ENCODE measurements around the gene AXIN1.
"Not testable (repeated sequence)": the region's sequence is repeated elsewhere in the genome, so short reads cannot be mapped to it uniquely, and the experiment has no call there.

The AXIN1 gene

DNA sequence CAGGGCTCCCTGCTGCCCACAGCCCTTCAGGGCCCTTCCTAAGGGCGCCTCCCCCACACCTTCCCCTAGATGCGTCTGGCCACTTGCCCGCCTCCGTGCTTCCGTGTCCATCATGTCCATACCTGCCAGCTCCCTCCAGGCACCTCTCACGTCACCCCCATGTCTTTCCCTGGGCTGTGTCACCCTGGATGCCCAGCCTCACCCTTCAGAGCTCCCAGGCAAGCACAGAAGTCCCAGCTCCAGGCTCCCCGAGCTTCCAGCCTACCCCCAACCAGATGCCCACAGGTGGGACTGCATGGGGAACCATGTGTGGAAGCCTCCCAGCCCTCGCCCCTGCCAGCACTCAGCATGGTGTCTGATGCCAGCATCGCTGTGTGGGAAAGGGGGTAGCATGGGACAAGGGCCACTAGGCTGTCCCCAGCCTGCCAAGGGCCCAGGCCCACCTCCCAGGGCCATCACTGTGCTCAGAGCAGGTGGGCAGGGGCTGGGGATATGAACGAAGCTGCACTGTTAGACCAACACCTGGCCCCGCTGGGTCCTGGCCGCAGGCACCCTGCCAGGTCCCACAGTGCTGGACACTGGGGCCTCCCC lies 1.9 kb upstream of the AXIN1 start:
- no peak for DNase-seq (ENCODE audit: low spot score)

DNA sequence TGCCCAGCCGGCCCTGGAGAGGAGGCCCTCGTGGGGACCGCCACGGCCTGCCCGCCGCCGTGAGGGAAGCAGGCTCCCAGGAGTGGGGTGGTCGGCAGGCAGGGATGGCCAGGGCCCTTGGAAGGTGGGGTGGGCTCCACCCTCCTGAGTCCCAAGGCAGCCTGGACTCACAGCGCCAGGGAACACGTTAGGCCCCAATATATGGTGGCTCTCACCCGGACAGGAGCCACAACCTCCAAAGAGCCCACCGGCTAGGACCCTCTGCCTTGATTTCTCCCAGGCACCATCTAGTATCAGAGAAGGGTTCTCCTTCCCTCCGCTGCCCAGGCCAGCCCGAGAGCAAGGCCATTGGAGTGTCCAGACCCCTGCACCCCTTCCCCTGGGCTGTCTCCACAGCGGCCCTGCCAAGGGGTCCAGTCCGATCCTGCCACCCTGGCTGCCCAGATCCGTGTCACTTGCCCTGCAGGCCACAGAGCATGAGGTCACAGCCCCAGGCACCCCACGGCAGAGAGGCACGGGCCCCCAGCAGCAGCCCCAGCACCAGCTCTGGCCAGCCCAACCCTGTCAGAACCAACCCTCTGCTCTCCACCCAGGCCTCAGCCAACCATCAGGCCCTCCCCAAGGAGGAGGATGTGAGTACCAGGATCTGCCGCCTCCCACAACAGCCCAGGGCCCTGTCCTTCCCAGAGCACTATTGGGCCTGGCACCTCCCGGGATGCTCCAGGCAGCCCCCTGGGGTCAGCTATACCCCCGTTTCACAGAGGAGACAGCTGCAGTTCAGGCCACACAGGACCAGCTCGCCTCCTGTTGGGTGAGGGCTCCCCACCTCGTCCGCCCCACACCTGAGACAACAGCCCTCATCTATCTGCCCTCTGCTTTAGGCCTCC lies 1.1 kb upstream of the AXIN1 start:
- DNase-seq (ENCODE audit: low spot score): no peak

GRCh38 chr16:351804-352520 lies 561 bp downstream of the AXIN1 start:
- peak; percentile 14 for DNase-seq (ENCODE audit: low spot score)

- DNase-seq (ENCODE audit: low spot score): no peak
Measured at GRCh38 chr16:350203-350602, 2.3 kb downstream of the AXIN1 start.

GRCh38 chr16:349211-349610 lies 3.3 kb downstream of the AXIN1 start:
- DNase-seq (ENCODE audit: low spot score): peak; percentile 88

- not testable (repeated sequence) for DNase-seq (ENCODE audit: low spot score)
Measured at GRCh38 chr16:348495-348894, 4.0 kb downstream of the AXIN1 start.

GRCh38 chr16:347203-347602 lies 5.3 kb downstream of the AXIN1 start:
- no peak for DNase-seq (ENCODE audit: low spot score)

- peak; percentile 60 for DNase-seq (ENCODE audit: low spot score)
Measured at GRCh38 chr16:346587-346986, 5.9 kb downstream of the AXIN1 start.

DNA sequence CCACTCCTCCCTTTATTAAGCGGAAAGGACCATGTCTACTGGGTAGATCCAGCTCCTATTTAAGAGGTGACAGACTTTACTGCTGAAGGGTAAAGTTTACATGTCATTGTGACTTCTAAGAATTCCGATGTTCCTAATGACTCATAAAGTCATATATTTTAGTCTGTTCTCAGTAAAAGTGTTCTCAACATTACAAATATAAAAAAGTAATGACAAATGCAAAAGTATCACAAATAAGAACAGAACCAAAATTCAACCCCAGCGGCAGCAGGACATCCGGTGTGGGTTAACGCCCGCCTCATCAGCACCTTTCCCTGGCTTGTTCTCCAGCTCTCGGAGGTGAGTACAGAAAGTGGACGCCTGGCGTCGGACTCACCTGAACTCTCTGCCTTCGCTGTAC lies 6.8 kb downstream of the AXIN1 start:
- no peak for DNase-seq (ENCODE audit: low spot score)

- no peak for DNase-seq (ENCODE audit: low spot score)
Measured at GRCh38 chr16:342455-343213, 9.9 kb downstream of the AXIN1 start.

DNA sequence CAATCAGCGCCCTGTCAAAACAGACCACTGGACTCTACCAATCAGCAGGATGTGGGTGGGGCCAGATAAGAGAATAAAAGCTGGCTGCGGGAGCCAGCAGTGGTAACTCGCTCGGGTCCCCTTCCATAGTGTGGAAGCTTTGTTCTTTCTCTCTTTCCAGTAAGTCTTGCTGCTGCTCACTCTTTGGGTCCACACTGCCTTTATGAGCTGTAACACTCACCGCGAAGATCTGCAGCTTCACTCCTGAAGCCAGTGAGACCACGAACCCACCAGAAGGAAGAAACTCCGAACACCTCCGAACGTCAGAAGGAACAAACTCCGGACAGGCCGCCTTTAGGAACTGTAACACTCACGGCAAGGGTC lies 10.6 kb downstream of the AXIN1 start:
- not testable (repeated sequence) for DNase-seq (ENCODE audit: low spot score)

DNA sequence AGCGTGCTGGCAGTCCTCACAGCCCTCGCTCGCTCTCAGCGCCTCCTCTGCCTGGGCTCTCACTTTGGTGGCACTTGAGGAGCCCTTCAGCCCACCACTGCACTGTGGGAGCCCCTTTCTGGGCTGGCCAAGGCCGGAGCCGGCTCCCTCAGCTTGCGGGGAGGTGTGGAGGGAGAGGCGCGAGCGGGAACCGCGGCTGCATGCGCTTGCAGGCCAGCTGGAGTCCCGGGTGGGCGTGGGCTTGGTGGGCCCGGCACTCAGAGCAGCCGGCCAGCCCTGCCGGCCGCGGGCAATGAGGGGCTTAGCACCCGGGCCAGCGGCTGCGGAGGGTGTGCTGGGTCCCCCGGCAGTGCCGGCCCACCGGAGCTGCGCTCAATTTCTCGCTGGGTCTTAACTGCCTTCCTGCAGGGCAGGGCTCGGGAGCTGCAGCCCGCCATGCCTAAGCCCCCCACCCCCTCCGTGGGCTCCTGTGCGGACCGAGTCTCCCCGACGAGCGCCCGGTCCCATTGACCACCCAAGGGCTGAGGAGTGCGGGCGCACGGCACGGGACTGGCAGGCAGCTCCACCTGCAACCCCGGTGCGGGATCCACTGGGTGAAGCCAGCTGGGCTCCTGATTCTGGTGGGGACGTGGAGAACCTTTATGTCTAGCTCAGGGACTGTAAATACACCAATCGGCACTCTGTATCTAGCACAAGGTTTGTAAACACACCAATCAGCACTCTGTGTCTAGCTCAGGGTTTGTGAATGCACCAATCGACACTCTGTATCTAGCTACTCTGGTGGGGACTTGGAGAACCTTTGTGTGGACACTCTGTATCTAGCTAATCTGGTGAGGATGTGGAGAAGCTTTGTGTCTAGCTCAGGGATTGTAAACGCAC lies 11.2 kb downstream of the AXIN1 start:
- DNase-seq (ENCODE audit: low spot score): not testable (repeated sequence)

- DNase-seq (ENCODE audit: low spot score): no peak
Measured at GRCh38 chr16:340370-341091, 12.0 kb downstream of the AXIN1 start.

- DNase-seq (ENCODE audit: low spot score): no peak
Measured at GRCh38 chr16:339680-340079, 12.8 kb downstream of the AXIN1 start.

- no peak for DNase-seq (ENCODE audit: low spot score)
Measured at GRCh38 chr16:337975-338575, 14.4 kb downstream of the AXIN1 start.

GRCh38 chr16:337437-337836 lies 15.1 kb downstream of the AXIN1 start:
- no peak for DNase-seq (ENCODE audit: low spot score)

GRCh38 chr16:336269-336668 lies 16.3 kb downstream of the AXIN1 start:
- no peak for DNase-seq (ENCODE audit: low spot score)

- DNase-seq (ENCODE audit: low spot score): not testable (repeated sequence)
Measured at GRCh38 chr16:334861-335632, 17.5 kb downstream of the AXIN1 start.

GRCh38 chr16:334164-334832 lies 18.2 kb downstream of the AXIN1 start:
- not testable (repeated sequence) for DNase-seq (ENCODE audit: low spot score)

Data from kidney tubule cell (primary cell).